ENCODE results near the gene CNGB1. TPM values are rescaled to one million over a fixed set of nuclear protein-coding genes. Genes with fewer than 3 reads are reported as not detected.

The CNGB1 gene
- total RNA-seq, 1 experiment from 2014 or later: not detected

DNA sequence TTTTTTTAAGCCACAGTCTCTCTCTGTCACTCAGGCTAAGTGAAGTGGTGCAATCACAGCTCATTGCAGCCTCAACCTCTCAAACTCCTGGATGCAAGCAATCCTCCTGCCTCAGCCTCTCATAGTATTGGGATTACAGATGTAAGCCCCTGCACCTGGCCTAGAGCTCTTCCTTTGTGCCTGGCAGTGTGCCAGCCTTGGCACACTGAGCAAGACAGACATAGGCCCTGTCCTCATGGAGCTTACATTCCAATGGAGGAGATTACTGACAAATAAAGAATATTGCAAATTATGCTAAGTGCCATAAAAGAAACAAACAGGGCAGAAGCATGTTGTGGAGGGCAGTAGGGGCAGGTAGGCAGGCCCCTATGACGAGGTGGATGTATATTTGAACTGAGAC lies 920 bp upstream of the CNGB1 start:
- intact Hi-C loops (cut with micrococcal nuclease; ENCODE audit: unreplicated experiment): no loop called here
- no peaks in the 10 kb centered on the region for H3K4me1 ChIP-seq
- Mint-ChIP-seq H3K27ac (ENCODE audit: unreplicated experiment) (no peak overlapping the region), H3K4me1 (ENCODE audit: low read depth, unreplicated experiment) (no peaks in the 10 kb centered on the region), H3K4me3 (ENCODE audit: unreplicated experiment) (no peak overlapping the region), H3K9me3 (ENCODE audit: unreplicated experiment) (no peaks in the 10 kb centered on the region), H3K36me3 (ENCODE audit: insufficient read depth, unreplicated experiment) (no peaks in the 10 kb centered on the region), H3K27me3 (ENCODE audit: insufficient read depth, unreplicated experiment) (no peaks in the 10 kb centered on the region)
- POLR2A ChIA-PET: no interaction called here
- H3K27me3 ChIP-seq (replicated peaks; ENCODE audit: control insufficient read depth, insufficient read depth, low read length): no peaks in the 10 kb centered on the region
- CTCF ChIA-PET: interaction anchor here (0.6 kb wide), 1 partner anchor 53 kb away, joined by 3 read pairs; no protein-coding TSS in a partner anchor
- H3K36me3 ChIP-seq (ENCODE audit: control insufficient read depth, insufficient read depth, low read length): no peaks in the 10 kb centered on the region
- no peak for DNase-seq
- H3K9me3 ChIP-seq: no peaks in the 10 kb centered on the region
- BruUV-seq (replicated peaks): no TSS peak
- no peak for TF ChIP-seq CTCF (IDR thresholded peaks at IDR 0.05; ENCODE audit: insufficient read depth in 1 of 2, low read depth in 1 of 2, low read length in 1 of 2, severe bottlenecking in 1 of 2, unreplicated experiment in 1 of 2)
- H3K4me3 ChIP-seq (ENCODE audit: low read depth, low read length): no peak overlapping the region

- ChIA-PET POLR2A (no interaction called here), CTCF (no interaction called here)
- H3K27me3 ChIP-seq (replicated peaks; ENCODE audit: control insufficient read depth, insufficient read depth, low read length): no peaks in the 10 kb centered on the region
These were observed 609 bp downstream of the CNGB1 start for GRCh38 chr16:57970319-57970718.

GRCh38 chr16:57969451-57970123 lies 1.3 kb downstream of the CNGB1 start:
- H3K36me3 ChIP-seq (ENCODE audit: control insufficient read depth, insufficient read depth, low read length): no peaks in the 10 kb centered on the region
- no TSS peak for BruUV-seq (replicated peaks)
- no peaks in the 10 kb centered on the region for H3K36me3 Mint-ChIP-seq (ENCODE audit: insufficient read depth, unreplicated experiment)
- intact Hi-C loops (cut with micrococcal nuclease; ENCODE audit: unreplicated experiment): no loop called here
- CTCF ChIA-PET: no interaction called here
- no peak for TF ChIP-seq CTCF (IDR thresholded peaks at IDR 0.05; ENCODE audit: insufficient read depth in 1 of 2, low read depth in 1 of 2, low read length in 1 of 2, severe bottlenecking in 1 of 2, unreplicated experiment in 1 of 2)
- no peak for DNase-seq
- POLR2A ChIA-PET: no interaction called here
- no peaks in the 10 kb centered on the region for H3K9me3 ChIP-seq
- no peaks in the 10 kb centered on the region for H3K4me1 ChIP-seq
- H3K4me3 ChIP-seq (ENCODE audit: low read depth, low read length): no peak overlapping the region
- H3K4me1 Mint-ChIP-seq (ENCODE audit: low read depth, unreplicated experiment): no peaks in the 10 kb centered on the region
- H3K27ac Mint-ChIP-seq (ENCODE audit: unreplicated experiment): no peak overlapping the region
- no peak overlapping the region for H3K4me3 Mint-ChIP-seq (ENCODE audit: unreplicated experiment)
- no peaks in the 10 kb centered on the region for H3K27me3 Mint-ChIP-seq (ENCODE audit: insufficient read depth, unreplicated experiment)
- H3K27me3 ChIP-seq (replicated peaks; ENCODE audit: control insufficient read depth, insufficient read depth, low read length): no peaks in the 10 kb centered on the region
- no peaks in the 10 kb centered on the region for H3K9me3 Mint-ChIP-seq (ENCODE audit: unreplicated experiment)

More at GRCh38 chr16:57970319-57970718, 609 bp downstream of the CNGB1 start:
- no peaks in the 10 kb centered on the region for H3K9me3 Mint-ChIP-seq (ENCODE audit: unreplicated experiment)
- no peaks in the 10 kb centered on the region for H3K27me3 Mint-ChIP-seq (ENCODE audit: insufficient read depth, unreplicated experiment)
- Histone ChIP-seq H3K4me3 (ENCODE audit: low read depth, low read length) (no peak overlapping the region), H3K4me1 (no peaks in the 10 kb centered on the region), H3K9me3 (no peaks in the 10 kb centered on the region), H3K36me3 (ENCODE audit: control insufficient read depth, insufficient read depth, low read length) (no peaks in the 10 kb centered on the region)
- intact Hi-C loops (cut with micrococcal nuclease; ENCODE audit: unreplicated experiment): no loop called here
- H3K36me3 Mint-ChIP-seq (ENCODE audit: insufficient read depth, unreplicated experiment): no peaks in the 10 kb centered on the region
- H3K4me3 Mint-ChIP-seq (ENCODE audit: unreplicated experiment): no peak overlapping the region
- DNase-seq: no peak
- BruUV-seq (replicated peaks): no TSS peak
- no peak for TF ChIP-seq CTCF (IDR thresholded peaks at IDR 0.05; ENCODE audit: insufficient read depth in 1 of 2, low read depth in 1 of 2, low read length in 1 of 2, severe bottlenecking in 1 of 2, unreplicated experiment in 1 of 2)
- no peaks in the 10 kb centered on the region for H3K4me1 Mint-ChIP-seq (ENCODE audit: low read depth, unreplicated experiment)
- no peak overlapping the region for H3K27ac Mint-ChIP-seq (ENCODE audit: unreplicated experiment)

Data from Caco-2 (cell line).